ENCODE results near the gene CR1L. TPM values are rescaled to one million over a fixed set of nuclear protein-coding genes. Genes with fewer than 3 reads are reported as not detected.

CR1L gene
- total and polyA plus RNA-seq, 9 of the 15 experiments (the other 6 are each of a cell fraction or from before 2014, with no cell fraction given) = 10.1 to 74.8 (median 34.3) TPM

GRCh38 chr1:207753611-207754010, 108.7 kb downstream of the CR1L start (continued):
- TF ChIP-seq, protein P1, sequence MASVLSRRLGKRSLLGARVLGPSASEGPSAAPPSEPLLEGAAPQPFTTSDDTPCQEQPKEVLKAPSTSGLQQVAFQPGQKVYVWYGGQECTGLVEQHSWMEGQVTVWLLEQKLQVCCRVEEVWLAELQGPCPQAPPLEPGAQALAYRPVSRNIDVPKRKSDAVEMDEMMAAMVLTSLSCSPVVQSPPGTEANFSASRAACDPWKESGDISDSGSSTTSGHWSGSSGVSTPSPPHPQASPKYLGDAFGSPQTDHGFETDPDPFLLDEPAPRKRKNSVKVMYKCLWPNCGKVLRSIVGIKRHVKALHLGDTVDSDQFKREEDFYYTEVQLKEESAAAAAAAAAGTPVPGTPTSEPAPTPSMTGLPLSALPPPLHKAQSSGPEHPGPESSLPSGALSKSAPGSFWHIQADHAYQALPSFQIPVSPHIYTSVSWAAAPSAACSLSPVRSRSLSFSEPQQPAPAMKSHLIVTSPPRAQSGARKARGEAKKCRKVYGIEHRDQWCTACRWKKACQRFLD (CRISPR knock-in tag; IDR thresholded peaks at IDR 0.05) = no peak
- TF ChIP-seq HCFC1 (IDR thresholded peaks at IDR 0.05; ENCODE audit: low read depth, low read length) (no peak), CEBPZ (IDR thresholded peaks at IDR 0.05; ENCODE audit: borderline replicate concordance, low read depth, low read length) (no peak), ELK3 (CRISPR knock-in tag; IDR thresholded peaks at IDR 0.05) (no peak), ZNF586 (CRISPR knock-in tag; conservative IDR thresholded peaks at IDR 0.05) (no peak), BCL6 (CRISPR knock-in tag; IDR thresholded peaks at IDR 0.05) (no peak), MLLT1 (IDR thresholded peaks at IDR 0.05) (0 out of 4 replicates have a peak, but pooled peaks of 1 of the 2 experiments have one; percentile 2), NCOR1 (IDR thresholded peaks at IDR 0.05) (peak; percentile 30; the same call in 1 of the 2 replicates), ARID1B (IDR thresholded peaks at IDR 0.05) (no peak), BMI1 (IDR thresholded peaks at IDR 0.05; ENCODE audit: low read length) (no peak), SUPT5H (IDR thresholded peaks at IDR 0.05) (no peak), RUNX1 (IDR thresholded peaks at IDR 0.05; ENCODE audit: low read depth) (no peak), MAZ (CRISPR knock-in tag; conservative IDR thresholded peaks at IDR 0.05 in 1 of 2, IDR thresholded peaks at IDR 0.05 in 1 of 2) (no peak), ZNF347 (CRISPR knock-in tag; IDR thresholded peaks at IDR 0.05; ENCODE audit: low read depth) (no peak), GATAD2B (IDR thresholded peaks at IDR 0.05; ENCODE audit: borderline replicate concordance) (no peak)
- TF ChIP-seq, protein P2, sequence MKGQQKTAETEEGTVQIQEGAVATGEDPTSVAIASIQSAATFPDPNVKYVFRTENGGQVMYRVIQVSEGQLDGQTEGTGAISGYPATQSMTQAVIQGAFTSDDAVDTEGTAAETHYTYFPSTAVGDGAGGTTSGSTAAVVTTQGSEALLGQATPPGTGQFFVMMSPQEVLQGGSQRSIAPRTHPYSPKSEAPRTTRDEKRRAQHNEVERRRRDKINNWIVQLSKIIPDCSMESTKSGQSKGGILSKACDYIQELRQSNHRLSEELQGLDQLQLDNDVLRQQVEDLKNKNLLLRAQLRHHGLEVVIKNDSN (CRISPR knock-in tag; IDR thresholded peaks at IDR 0.05) = no peak

Measured in K562 (cell line).